NCI-H187 (cell line): ENCODE measurements around the gene XPC.
"Not testable (repeated sequence)": the region's sequence is repeated elsewhere in the genome, so short reads cannot be mapped to it uniquely, and the experiment has no call there.

ENCODE experiments used
- DNase-seq, 2 experiments: peaks; one replicate each; lab custom pipeline; 2025; lab: John Stamatoyannopoulos, UW

XPC gene

GRCh38 chr3:14119651-14120050, 58.8 kb downstream of the XPC start:
- no peak for DNase-seq

GRCh38 chr3:14118400-14119381, 59.7 kb downstream of the XPC start:
- no peak for DNase-seq

- no peak for DNase-seq
Measured at GRCh38 chr3:14117468-14118399, 60.7 kb downstream of the XPC start.

GRCh38 chr3:14113965-14114635, 64.3 kb downstream of the XPC start:
- no peak for DNase-seq

- DNase-seq, result no peak
Measured at GRCh38 chr3:14110699-14111098, 67.7 kb downstream of the XPC start.

- not testable (repeated sequence) for DNase-seq
Measured at GRCh38 chr3:14109821-14110220, 68.6 kb downstream of the XPC start.

- DNase-seq, result no peak
Measured at GRCh38 chr3:14097616-14098391, 80.6 kb downstream of the XPC start.

- DNase-seq, result no peak
Measured at GRCh38 chr3:14096742-14097141, 81.7 kb downstream of the XPC start.
